GM18861 (cell line): ENCODE results near the gene ITPKB.
"Not testable (repeated sequence)": the region's sequence is repeated elsewhere in the genome, so short reads cannot be mapped to it uniquely, and the experiment has no call there.

ENCODE experiments used
- ATAC-seq: cut with Tn5 transposase; IDR thresholded peaks from one replicate; pipeline ENCODE4 v1.9.1; 2021; ENCODE audit not compliant: unreplicated experiment

ITPKB gene

DNA sequence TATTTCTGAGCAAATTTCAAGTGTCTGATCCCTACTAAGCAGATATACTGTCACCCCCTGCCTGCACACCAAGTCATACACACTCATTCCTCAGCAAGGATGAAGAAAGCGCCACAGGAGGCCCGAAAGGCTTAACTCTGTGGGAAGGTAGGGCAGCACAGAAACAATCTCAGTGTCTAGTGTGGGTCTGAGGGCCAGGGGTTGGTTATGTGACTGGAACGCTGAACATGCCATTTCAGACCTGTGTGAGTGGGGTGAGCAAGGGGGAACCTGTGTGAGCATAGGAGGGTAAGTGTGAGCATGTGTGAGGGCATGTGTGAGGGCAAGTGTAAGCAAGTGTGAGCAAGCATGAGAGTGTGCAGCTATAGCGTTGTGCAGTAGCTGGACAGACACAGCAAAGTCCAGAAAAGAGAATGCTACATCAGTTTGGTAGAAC is 6.2 kb downstream of the ITPKB start:
- no peak for ATAC-seq

DNA sequence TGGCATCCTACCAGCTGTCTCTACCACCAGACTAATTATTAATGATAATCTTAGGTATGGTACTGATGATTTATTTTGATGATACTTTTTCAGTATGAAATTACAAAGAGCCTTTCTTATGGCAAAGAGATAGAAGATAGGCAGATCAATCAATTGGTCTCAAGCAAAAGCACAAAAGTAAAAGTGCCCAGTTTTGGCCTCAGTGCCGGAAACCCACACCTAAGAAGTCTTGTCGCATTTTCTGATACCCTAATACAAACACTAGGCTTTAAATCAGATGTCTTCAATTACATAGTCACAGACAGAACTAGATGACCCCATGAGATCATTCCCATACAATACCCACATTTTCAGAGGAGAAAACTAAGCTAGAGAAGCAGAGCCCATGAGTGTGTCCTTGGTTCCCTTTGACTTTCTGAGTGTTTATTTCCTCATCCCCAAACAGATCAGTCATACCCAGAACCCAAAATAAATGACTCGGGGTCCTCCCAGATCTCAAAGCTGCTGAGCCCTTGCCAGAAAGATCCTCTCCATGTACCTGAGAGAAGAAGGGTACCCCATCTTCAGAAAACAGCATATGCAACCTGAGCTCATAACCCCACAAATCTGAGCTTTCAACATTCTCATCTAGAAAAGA is 7.7 kb downstream of the ITPKB start:
- no peak for ATAC-seq

DNA sequence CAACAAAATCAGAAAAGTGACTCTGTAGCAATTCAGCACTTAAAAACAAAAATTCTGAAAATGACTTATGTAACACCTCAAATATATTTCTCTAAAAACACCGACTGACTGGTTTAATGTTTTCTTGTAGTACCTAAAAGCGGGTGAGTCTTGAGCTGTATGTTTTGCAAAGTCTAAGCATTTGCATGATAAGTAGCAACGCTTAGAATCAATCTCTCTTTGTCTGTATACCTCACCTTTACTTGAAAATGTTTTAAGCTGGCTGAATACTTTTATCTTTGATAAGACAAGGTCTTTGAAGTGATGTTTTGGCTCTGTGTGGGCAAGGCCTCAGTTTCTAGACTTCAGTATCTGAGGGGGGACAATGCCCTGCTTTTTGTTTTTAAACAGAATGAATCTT is 8.2 kb downstream of the ITPKB start:
- ATAC-seq: no peak

DNA sequence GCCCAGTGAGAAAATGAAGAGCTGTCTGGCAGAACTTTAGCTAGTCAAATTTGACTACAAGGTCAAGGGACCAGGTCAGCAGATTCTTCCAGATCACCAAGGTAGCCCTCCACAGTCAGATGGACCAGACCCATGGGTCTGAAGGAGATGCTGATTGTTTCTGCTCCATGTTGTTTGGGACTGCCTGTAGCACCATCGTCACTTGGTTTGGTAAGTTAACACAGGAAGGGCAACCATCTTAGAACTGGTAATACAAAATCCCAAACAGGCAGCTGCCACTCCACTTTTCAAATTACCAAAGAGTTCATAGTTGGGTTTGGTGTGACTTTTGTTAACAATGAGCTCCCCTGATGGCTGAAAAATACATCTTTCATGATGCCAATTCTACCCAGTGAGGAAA is 9.0 kb downstream of the ITPKB start:
- ATAC-seq: no peak

DNA sequence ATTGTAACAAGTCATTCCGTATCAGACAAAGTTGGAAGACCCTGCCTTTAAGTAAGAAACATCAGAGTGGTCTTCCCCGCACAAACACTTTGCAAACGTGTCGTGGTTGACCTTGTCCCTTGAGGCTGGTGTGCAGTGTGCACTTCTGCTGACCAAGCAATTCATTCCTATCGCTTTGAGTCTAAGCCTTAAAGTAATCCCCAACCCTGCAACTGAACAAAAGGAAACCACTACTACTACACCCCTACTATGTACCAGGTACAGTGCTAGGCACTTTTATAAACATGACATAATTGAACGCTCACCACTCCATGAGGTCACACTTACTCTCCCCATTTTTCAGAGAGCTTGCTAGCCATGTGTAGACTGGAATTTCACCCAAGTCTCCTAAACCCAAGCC is 10.6 kb downstream of the ITPKB start:
- no peak for ATAC-seq

DNA sequence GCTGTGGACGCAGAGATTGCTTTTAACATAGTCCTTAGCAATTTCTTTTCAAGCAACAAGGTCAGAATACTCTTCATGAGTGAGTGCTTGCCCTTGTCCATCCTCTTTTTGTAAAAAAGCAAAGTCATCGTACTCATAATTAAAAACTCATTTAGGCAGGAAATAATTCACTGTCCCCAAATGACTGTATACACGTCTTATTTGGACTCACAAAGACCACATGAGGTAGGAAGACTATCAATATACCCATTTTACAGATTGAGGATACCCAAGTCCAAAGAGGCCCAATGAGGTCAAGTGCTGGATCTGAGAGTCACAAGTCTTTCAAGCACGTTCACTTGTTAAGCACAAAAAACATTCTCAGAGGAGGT is 13.2 kb downstream of the ITPKB start:
- ATAC-seq: no peak

DNA sequence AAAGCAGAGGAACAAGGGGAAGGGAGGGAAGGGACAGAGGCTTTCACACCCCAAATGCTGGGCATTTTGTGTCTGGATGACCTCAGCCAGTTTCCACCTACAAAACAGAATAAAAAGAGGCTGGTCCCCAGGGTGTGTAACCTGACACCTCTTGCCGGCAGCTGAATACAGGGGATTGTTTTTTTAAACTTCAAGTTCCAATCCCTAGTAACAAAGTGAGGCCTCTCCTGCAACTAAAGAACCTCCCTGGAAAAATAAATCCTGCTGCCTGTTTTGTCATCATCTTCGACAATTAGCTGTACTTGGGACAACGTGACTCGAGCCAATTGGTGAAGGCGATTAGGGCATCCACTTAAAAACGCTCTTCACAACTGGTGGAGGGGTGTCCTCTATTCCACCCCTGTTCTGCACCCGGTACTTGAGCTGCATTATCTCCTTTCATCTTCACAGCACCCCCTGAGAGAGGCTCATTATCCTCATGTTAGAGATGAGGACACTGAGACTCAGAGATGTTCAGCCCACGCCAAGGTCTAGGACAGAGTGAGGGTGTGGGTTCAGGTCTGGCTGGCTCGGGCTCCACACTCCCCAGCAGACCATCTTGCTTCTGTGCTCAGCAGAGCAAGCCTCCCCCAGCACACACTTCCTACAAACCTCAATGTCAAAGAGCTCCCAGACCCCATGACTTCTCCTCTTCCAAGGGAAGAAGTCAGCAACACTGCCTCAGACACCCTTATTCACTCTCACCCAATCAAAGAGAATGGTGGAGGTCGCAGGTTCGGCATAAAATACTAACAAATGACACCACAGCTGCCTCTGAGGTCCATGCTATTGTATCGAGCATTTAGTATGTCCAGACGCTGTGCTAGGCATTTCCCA is 15.2 kb downstream of the ITPKB start:
- ATAC-seq: no peak

DNA sequence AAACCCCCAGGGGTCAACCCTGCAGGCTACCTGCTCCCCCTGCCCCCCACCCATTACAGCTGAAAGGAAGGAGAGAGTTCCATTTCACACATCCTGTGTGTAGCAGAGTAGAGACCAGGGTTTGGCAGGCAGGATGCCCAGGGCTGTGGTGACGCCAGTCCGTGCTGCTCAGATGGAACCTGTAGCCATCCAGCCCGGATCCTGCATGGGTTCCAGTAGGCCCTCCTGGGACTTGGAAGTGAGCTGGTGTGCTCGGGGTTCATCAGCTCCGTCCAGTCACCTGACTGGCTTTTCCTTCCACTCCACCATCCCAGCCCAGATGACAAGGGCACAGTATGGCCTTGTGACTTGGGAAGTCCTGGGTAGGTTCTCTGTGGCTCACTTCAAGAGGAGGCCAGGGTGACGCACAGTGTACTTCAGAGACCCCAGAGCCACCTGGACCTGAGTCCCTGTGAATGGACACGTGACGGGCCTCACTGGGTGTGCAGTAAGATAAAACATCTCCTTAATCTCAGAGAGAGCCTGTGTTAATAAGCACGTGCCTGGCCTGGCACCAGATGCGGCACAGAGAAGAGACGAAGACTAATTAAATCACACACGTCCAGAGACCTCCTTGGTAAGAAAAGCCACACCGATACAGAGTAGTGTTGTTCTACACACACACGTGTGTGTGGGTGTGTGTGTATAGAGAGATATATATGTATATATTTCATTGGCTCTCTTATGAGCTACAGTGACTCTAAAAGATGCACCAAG is 16.0 kb downstream of the ITPKB start:
- no peak for ATAC-seq

DNA sequence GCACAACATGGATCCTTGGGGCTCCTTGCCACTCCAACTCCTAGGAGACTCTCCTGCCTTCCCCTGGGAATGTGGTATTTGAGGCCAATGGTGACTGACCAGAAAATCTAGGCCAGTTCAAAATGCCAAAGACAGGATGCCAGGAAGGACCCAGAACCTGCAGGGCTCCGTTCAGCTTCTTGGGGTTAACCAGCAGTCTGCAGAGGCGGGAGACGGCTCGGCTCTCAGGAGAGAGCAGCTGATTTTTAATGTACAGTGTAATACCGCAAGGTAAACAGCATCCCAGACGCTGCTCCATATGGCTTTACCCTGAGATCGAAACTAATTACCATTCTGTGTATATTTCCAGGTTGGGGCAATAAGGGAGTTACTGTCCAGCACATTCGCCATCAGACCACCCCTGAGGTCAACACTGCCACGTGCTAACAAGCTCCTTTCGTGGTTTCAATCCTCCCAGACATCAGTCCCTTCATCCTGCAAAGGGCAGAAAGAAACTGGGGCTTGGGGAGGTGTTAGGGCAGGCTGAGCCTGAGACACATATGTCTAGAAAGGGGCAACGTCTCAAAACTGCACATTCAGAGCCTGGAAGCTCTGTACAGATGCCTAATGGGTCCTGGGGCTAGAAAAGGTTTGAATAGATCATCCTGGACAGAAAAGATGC is 16.7 kb downstream of the ITPKB start:
- no peak for ATAC-seq

DNA sequence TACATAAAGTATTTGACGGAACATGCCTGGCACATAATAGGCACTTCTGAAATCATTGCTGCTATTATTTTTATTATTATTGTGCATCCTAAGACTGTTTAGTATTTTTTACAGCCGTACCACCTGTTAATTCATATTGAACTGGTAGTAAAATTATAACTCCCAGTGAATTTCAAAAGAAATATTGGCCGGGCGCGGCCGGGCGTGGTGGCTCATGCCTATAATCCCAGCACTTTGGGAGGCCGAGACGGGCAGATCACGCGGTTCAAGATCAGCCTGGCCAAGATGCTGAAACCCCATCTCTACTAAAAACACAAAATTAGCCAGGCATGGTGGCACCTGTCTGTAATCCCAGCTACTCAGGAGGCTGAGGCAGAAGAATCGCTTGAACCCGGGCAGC is 18.5 kb downstream of the ITPKB start:
- ATAC-seq: not testable (repeated sequence)

DNA sequence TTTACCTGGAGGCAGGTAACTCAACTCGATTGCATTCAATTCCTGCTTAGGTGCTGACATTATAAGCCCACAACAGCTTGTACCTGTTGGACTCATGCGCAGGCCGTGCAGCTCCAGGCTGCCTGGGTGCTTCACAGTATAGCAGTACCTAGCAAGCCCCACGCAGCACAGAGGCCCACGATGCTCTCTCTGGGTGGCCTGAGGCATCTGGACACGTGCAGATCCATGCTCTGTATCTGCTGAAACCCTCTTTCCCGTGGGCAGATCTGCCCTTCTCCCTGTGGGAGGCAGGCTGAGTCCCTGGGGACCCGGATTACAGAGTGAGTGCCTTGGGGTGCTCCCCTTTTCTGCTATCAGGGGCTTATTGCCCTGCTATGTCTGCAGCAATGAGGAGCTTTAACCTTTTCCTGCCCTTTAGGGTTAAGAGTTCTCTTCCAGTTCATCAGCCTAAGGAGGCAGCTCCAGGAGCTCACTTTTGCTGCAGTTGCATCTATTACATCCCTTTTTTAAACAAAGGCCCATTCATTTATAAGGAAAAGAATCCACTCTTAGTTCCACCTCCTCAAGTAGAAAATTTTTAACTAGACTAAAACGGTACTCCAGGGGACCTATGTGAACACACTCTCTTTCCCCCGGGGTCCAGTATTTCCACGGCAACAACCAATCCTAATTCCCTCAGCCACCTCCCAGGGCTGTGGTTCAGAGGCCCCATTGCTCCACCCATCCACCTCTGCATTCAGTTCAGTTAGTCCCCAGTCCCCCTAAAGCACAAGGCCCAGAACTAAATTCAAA is 19.3 kb downstream of the ITPKB start:
- no peak for ATAC-seq

DNA sequence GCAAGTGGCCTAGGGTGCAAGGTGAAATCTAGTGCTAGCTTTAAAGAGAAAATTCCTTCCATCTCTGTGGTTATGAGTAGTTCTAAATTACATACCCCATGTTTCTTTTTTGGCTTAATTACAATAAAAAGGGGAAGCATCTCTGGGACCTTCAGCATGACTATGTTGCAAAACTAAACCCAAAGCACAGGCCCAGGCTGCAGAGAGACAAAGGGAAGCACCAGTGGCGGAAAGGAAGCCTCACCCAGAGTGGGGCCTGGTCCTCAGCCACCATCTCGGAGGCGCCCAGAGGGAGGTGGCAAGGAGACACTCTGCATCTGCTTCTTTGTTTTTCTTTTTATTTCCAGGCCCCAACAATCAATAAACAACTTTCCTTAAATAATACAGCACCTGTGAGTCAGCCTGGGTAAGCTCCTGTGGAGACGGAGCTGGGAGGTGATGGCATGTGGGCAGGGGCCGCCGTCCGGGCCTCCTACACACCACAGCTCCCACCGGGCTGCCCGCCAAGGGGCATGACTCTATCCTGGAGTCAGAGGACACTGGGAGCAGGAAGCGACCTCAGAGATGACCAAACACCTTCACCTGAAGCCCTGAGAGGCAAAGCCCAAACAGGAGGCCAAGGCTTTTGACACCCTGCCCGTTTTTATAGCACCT is 21.7 kb downstream of the ITPKB start:
- ATAC-seq: no peak

DNA sequence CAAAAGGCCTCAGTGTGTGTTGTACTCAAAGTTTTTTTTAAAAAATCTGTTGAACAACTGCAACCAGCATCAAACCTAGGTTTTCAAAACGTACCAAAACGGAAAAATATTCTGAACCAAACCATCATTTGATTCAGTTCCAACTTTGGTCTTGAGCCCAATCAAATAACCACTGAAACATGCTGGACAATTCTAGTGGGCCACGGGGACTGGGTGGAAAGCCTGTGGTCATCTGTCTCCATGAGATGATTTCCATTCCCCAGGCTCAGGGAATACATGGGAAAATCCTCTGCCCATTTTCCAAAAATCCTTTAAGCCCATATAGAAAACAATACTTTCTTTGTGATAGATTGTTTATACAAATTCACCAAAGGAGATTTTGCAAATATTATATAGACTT is 22.5 kb downstream of the ITPKB start:
- no peak for ATAC-seq

DNA sequence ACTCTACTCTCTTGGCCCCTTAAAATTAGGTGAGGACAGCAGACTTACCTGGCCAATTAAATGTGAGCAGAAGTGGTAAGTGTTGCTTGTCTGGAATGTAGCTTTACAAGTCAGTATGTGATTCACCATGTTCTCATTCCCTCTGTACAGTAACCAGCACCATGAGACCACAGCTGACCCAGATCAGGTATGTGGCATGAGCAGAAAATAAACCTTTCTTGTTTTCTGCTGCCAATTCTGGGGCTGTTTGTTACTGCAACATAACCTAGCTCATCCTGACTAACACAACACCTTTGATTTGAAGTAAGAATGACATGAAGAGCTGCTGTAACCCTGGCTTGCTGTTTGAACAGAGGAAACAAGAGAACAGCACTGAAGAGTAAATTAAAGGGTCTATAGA is 24.9 kb downstream of the ITPKB start:
- no peak for ATAC-seq

DNA sequence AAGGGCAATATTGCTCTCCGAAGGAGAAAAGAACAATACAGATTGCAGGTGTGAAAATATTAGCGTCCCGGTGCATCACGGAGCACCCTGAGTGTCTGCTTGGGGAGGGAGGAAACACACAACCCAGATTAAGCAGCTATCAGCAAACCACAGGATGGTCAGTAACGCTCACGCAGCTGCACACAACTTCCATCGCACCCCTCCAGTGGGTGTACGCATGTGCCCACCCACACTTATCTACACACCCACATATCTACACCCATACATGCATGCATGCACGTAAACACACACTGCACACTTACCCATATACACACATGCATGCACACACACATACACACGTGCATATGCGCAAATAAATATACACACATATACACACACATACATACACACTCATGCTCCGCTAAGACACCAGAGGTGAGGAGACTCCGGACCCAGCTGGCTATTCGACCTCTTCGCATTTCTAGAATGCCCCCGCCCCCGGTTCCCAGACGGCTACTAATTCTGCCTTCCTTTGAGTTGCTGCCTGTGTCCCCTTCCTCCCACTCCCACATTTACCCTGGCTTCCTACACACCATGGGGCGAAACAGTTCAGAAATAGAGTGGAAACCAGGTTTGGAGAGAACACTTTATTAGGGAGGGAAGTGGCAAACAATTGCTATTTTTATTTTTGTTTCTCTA is 26.2 kb downstream of the ITPKB start:
- peak; percentile 16 for ATAC-seq

DNA sequence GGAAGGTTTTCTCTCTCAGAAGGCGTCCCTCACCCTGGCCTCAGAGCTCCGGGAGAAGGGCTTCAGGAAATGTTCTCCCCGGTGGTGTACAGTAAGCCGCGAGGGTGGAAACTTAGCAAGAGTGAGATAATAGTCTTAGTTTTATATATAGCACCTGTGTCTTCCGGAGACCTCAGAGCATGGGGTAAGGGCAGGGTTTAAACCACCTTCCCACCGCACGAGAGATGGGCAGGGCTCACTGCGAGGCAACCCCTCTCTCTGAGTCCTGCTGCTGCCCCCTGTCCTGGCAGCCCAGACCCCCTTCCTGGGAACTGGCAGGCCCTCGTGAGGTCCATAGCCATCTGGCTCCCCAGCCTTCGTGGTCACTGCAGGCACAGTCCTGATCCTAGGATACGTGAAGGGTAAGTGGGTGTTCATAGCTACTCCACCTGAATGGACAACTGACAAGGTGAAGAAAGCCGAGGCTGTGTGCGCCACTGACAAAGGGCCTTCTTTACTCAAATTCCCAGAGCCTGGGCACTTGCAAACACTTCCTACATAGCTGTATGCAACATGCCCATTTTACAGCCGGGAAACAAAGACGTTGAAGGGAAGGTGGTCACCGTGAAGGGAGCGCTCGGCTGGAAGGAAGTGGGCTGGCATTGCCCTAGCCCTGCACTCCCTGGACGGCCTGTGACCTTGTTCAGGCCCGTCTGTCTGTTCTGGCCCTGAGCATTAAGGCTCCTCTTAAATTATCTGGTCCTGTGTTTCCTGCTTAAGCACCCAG is 26.9 kb downstream of the ITPKB start:
- ATAC-seq: peak; percentile 75

DNA sequence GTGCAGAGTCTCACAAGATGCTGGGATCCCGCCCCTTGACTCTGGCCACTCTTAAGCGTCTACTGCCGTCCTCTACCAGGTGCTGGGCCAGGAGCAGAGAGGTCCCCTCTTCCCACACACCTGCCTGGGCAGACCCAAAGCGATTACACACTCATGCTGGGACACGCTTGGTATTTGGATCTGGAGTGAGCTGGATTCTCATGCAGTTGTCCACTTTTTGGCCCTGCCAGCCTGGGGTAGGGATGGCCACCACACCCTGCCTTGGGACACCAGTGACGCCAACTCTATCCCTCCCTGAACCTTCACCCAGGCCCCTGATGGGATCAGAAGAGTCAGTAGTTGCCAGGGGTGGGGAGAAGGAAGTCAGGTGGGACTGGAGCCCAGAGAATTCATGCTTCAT is 28.6 kb downstream of the ITPKB start:
- ATAC-seq: no peak

DNA sequence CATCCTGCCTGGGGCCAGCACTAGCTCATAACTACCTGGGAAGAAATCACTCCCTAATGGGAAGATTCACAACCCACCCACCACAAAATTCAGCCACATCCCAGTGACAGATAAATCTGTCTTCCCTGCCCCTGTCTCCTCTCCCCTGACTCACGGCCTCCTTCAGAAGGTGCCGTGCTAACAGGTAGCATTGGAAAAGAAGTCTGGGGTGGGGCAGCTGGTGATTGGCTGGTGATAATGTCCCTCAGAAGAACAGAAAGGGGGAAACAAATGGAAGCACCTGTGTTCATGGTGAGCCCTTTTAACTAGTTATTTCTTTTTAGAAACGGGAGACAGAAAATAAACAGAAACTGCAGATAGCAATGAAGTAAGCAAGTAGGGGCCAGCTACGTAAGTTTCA is 29.1 kb downstream of the ITPKB start:
- no peak for ATAC-seq

DNA sequence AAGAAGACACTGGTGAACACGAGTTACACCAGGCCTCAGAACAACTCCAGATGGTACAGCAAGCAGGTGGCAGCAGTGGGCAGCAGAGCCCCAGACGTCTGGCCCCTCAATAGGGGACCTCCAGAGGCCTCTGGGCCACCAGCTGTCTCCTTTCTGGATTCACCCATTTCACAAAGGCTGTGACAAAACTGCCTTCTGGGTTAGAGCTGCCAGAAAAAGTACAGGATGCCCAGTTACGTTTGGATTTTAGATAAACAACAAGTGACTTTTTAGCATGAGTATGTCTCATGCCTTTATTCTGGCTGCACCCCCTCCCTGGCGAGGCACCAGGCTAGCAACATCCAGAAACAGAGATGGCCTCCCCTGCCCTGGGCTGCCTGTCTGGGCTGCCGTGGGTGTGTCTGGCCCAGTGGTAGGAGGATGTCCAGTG is 30.1 kb downstream of the ITPKB start:
- ATAC-seq: no peak
